Stimulated activated naive B cell treated with anti-CD40 and anti-IgM and Interleukin-4, amounts not matched to agents 10 μg/mL and 1 μg/mL and 100 μg/mL, for 72 hours (primary cell): ENCODE measurements around the gene HS6ST2.
A peak's percentile ranks its signal among the peaks of the same experiment; 100 is the strongest.
"Not testable (repeated sequence)": the region's sequence is repeated elsewhere in the genome, so short reads cannot be mapped to it uniquely, and the experiment has no call there.

ENCODE experiments used
- ATAC-seq, 2 donors: fragments of 150-1000 bp; cut with Tn5 transposase; replicated peaks; 2 replicates each; pipeline ENCODE4 v1.10.0; 2021; ENCODE audit warnings: moderate library complexity in 1 of 2
- DNase-seq: peaks from one replicate; pipeline ENCODE4 v3.0.0; 2021
- H3K27ac Mint-ChIP-seq: one replicate; pipeline ENCODE4 v1.8.0; 2022; ENCODE audit warnings: mild to moderate bottlenecking, mixed read lengths
- H3K27me3 Mint-ChIP-seq, 2 donors: one replicate each; pipeline ENCODE4 v1.8.0; 2022; ENCODE audit warnings: mixed read lengths in 2 of 2
- H3K36me3 Mint-ChIP-seq, 2 donors: one replicate each; pipeline ENCODE4 v1.8.0; 2022; ENCODE audit warnings: mixed read lengths in 2 of 2, mild to moderate bottlenecking in 1 of 2
- H3K4me1 Mint-ChIP-seq, 2 donors: one replicate each; pipeline ENCODE4 v1.8.0; 2022; ENCODE audit warnings: mixed read lengths in 2 of 2, mild to moderate bottlenecking in 1 of 2
- H3K4me3 Mint-ChIP-seq, 2 donors: one replicate each; pipeline ENCODE4 v1.8.0; 2022; ENCODE audit warnings: mild to moderate bottlenecking in 2 of 2, mixed read lengths in 2 of 2, moderate library complexity in 1 of 2
- H3K9me3 Mint-ChIP-seq, 2 donors: one replicate each; pipeline ENCODE4 v1.8.0; 2022; ENCODE audit warnings: mixed read lengths in 2 of 2, mild to moderate bottlenecking in 1 of 2

Gene HS6ST2

GRCh38 chrX:132958091-132958703 lies at the start of gene HS6ST2:
Gene HS6ST2, minus strand, starts transcription at chrX:132958629.
- Mint-ChIP-seq H3K4me3 (peak within 1 kb of the TSS; percentile 54 to 63), H3K4me1 (peaks cover 5 to 17% of the 10 kb centered on the region in 2 donors), H3K36me3 (no peaks in the 10 kb centered on the region), H3K9me3 (peaks cover 0 to 2% of the 10 kb centered on the region in 2 donors), H3K27ac (peak within 1 kb of the TSS; percentile 74), H3K27me3 (peaks cover 36 to 42% of the 10 kb centered on the region in 2 donors)
- ATAC-seq (no peak), DNase-seq (no peak)

GRCh38 chrX:133007458-133007857 lies 49.0 kb upstream of the HS6ST2 start:
- H3K4me3 Mint-ChIP-seq, result no peak overlapping the region
- no peak for DNase-seq
- peaks cover 2 to 4% of the 10 kb centered on the region in 2 donors for H3K9me3 Mint-ChIP-seq
- H3K27ac Mint-ChIP-seq, result no peak overlapping the region
- no peak for ATAC-seq
- H3K27me3 Mint-ChIP-seq, result no peaks in the 10 kb centered on the region
- H3K36me3 Mint-ChIP-seq, result no peaks in the 10 kb centered on the region
- no peaks in the 10 kb centered on the region for H3K4me1 Mint-ChIP-seq

GRCh38 chrX:133005616-133006015 lies 47.2 kb upstream of the HS6ST2 start:
- H3K27me3 Mint-ChIP-seq, result no peaks in the 10 kb centered on the region
- ATAC-seq (no peak), DNase-seq (no peak)
- H3K36me3 Mint-ChIP-seq, result no peaks in the 10 kb centered on the region
- H3K4me1 Mint-ChIP-seq, result no peaks in the 10 kb centered on the region
- H3K27ac Mint-ChIP-seq, result no peak overlapping the region
- H3K9me3 Mint-ChIP-seq, result peaks cover 0 to 4% of the 10 kb centered on the region in 2 donors
- no peak overlapping the region for H3K4me3 Mint-ChIP-seq

- Mint-ChIP-seq H3K4me1 (no peaks in the 10 kb centered on the region), H3K4me3 (no peak overlapping the region), H3K27me3 (no peaks in the 10 kb centered on the region), H3K27ac (no peak overlapping the region), H3K9me3 (peaks cover 0 to 4% of the 10 kb centered on the region in 2 donors), H3K36me3 (no peaks in the 10 kb centered on the region)
- DNase-seq (no peak), ATAC-seq (peak in 1 of 2 donors; percentile 46)
Observed at GRCh38 chrX:133005042-133005441, 46.6 kb upstream of the HS6ST2 start.

GRCh38 chrX:132999209-132999608 lies 40.8 kb upstream of the HS6ST2 start:
- ATAC-seq, result no peak
- no peaks in the 10 kb centered on the region for H3K9me3 Mint-ChIP-seq
- H3K27ac Mint-ChIP-seq, result no peak overlapping the region
- H3K4me3 Mint-ChIP-seq, result no peak overlapping the region
- no peaks in the 10 kb centered on the region for H3K36me3 Mint-ChIP-seq
- peaks cover 0 to 4% of the 10 kb centered on the region in 2 donors for H3K27me3 Mint-ChIP-seq
- H3K4me1 Mint-ChIP-seq, result no peaks in the 10 kb centered on the region
- DNase-seq, result no peak

- H3K9me3 Mint-ChIP-seq, result no peaks in the 10 kb centered on the region
- H3K4me1 Mint-ChIP-seq, result no peaks in the 10 kb centered on the region
- no peak overlapping the region for H3K4me3 Mint-ChIP-seq
- H3K36me3 Mint-ChIP-seq, result no peaks in the 10 kb centered on the region
- no peak for DNase-seq
- no peak for ATAC-seq
- no peak overlapping the region for H3K27ac Mint-ChIP-seq
- peaks cover 0 to 4% of the 10 kb centered on the region in 2 donors for H3K27me3 Mint-ChIP-seq
Observed at GRCh38 chrX:132990835-132991234, 32.4 kb upstream of the HS6ST2 start.

- Mint-ChIP-seq H3K27ac (no peak overlapping the region), H3K36me3 (no peaks in the 10 kb centered on the region), H3K4me1 (no peaks in the 10 kb centered on the region), H3K27me3 (peaks cover 10% of the 10 kb centered on the region in 2 donors), H3K9me3 (no peaks in the 10 kb centered on the region), H3K4me3 (no peak overlapping the region)
- no peak for ATAC-seq
- no peak for DNase-seq
Observed at GRCh38 chrX:132986556-132986955, 28.1 kb upstream of the HS6ST2 start.

- H3K27ac Mint-ChIP-seq, result no peak overlapping the region
- no peaks in the 10 kb centered on the region for H3K36me3 Mint-ChIP-seq
Observed at GRCh38 chrX:132984058-132984650, 25.7 kb upstream of the HS6ST2 start.

GRCh38 chrX:132983496-132983895 lies 25.1 kb upstream of the HS6ST2 start:
- Mint-ChIP-seq H3K9me3 (peaks cover 0 to 2% of the 10 kb centered on the region in 2 donors), H3K27me3 (peaks cover 10 to 13% of the 10 kb centered on the region in 2 donors), H3K4me3 (no peak overlapping the region), H3K27ac (no peak overlapping the region), H3K36me3 (no peaks in the 10 kb centered on the region), H3K4me1 (no peaks in the 10 kb centered on the region)
- no peak for ATAC-seq
- no peak for DNase-seq

More at GRCh38 chrX:132984058-132984650, 25.7 kb upstream of the HS6ST2 start:
- H3K9me3 Mint-ChIP-seq, result peaks cover 0 to 2% of the 10 kb centered on the region in 2 donors
- peaks cover 10% of the 10 kb centered on the region in 2 donors for H3K27me3 Mint-ChIP-seq
- no peaks in the 10 kb centered on the region for H3K4me1 Mint-ChIP-seq
- DNase-seq (no peak), ATAC-seq (no peak)
- H3K4me3 Mint-ChIP-seq, result no peak overlapping the region

- not testable (repeated sequence) for DNase-seq, H3K36me3 Mint-ChIP-seq, H3K4me1 Mint-ChIP-seq, ATAC-seq, H3K27ac Mint-ChIP-seq, H3K4me3 Mint-ChIP-seq, H3K9me3 Mint-ChIP-seq
- H3K27me3 Mint-ChIP-seq, result peaks cover 7 to 14% of the 10 kb centered on the region in 2 donors
Observed at GRCh38 chrX:132980035-132980434, 21.6 kb upstream of the HS6ST2 start.

- DNase-seq (no peak), ATAC-seq (no peak)
- H3K4me1 Mint-ChIP-seq, result no peaks in the 10 kb centered on the region
- H3K27me3 Mint-ChIP-seq, result peaks cover 10 to 11% of the 10 kb centered on the region in 2 donors
- no peak overlapping the region for H3K27ac Mint-ChIP-seq
- no peaks in the 10 kb centered on the region for H3K9me3 Mint-ChIP-seq
- H3K36me3 Mint-ChIP-seq, result no peaks in the 10 kb centered on the region
- no peak overlapping the region for H3K4me3 Mint-ChIP-seq
Observed at GRCh38 chrX:132968296-132968949, 10.0 kb upstream of the HS6ST2 start.

- Mint-ChIP-seq H3K4me1 (no peaks in the 10 kb centered on the region), H3K27me3 (peaks cover 11 to 12% of the 10 kb centered on the region in 2 donors), H3K36me3 (no peaks in the 10 kb centered on the region), H3K4me3 (no peak overlapping the region), H3K9me3 (no peaks in the 10 kb centered on the region), H3K27ac (no peak overlapping the region)
- no peak for DNase-seq
- no peak for ATAC-seq
Observed at GRCh38 chrX:132967049-132967448, 8.6 kb upstream of the HS6ST2 start.

- H3K36me3 Mint-ChIP-seq, result no peaks in the 10 kb centered on the region
- DNase-seq (no peak), ATAC-seq (no peak)
- peaks cover 11 to 14% of the 10 kb centered on the region in 2 donors for H3K27me3 Mint-ChIP-seq
- no peaks in the 10 kb centered on the region for H3K9me3 Mint-ChIP-seq
- no peak overlapping the region for H3K27ac Mint-ChIP-seq
- no peak overlapping the region for H3K4me3 Mint-ChIP-seq
- H3K4me1 Mint-ChIP-seq, result no peaks in the 10 kb centered on the region
Observed at GRCh38 chrX:132965461-132965860, 7.0 kb upstream of the HS6ST2 start.

GRCh38 chrX:132961511-132961910 lies 3.1 kb upstream of the HS6ST2 start:
- H3K4me1 Mint-ChIP-seq, result peaks cover 2 to 10% of the 10 kb centered on the region in 2 donors
- H3K27me3 Mint-ChIP-seq, result peaks cover 24 to 31% of the 10 kb centered on the region in 2 donors
- no peak overlapping the region for H3K4me3 Mint-ChIP-seq
- no peaks in the 10 kb centered on the region for H3K36me3 Mint-ChIP-seq
- DNase-seq (no peak), ATAC-seq (no peak)
- H3K27ac Mint-ChIP-seq, result no peak overlapping the region
- no peaks in the 10 kb centered on the region for H3K9me3 Mint-ChIP-seq
